NCI-H226 (cell line): ENCODE results near the gene OASL.
A peak's percentile ranks its signal among the peaks of the same experiment; 100 is the strongest.

Experiments used
- DNase-seq: peaks from one replicate; pipeline ENCODE4 v3.0.0-alpha.2; 2015

The OASL gene

GRCh38 chr12:120984351-120984898, 54.6 kb downstream of the OASL start:
- no peak for DNase-seq

- DNase-seq, result no peak
Measured at GRCh38 chr12:120983759-120984158, 55.3 kb downstream of the OASL start.

- DNase-seq, result no peak
Measured at GRCh38 chr12:120982659-120983058, 56.4 kb downstream of the OASL start.

GRCh38 chr12:120981407-120981941, 57.6 kb downstream of the OASL start:
- no peak for DNase-seq

- DNase-seq, result no peak
Measured at GRCh38 chr12:120980800-120981368, 58.2 kb downstream of the OASL start.

- DNase-seq, result no peak
Measured at GRCh38 chr12:120979862-120980696, 59.0 kb downstream of the OASL start.

- no peak for DNase-seq
Measured at GRCh38 chr12:120979220-120979861, 59.7 kb downstream of the OASL start.

- no peak for DNase-seq
Measured at GRCh38 chr12:120978296-120979219, 60.5 kb downstream of the OASL start, which contains the start of gene HNF1A. HNF1A (plus strand) TSS chr12:120978543; CDS start chr12:120978769, 226 bp downstream.

- no peak for DNase-seq
Measured at GRCh38 chr12:120977531-120978295, 61.3 kb downstream of the OASL start.

GRCh38 chr12:120972870-120973543, 66.0 kb downstream of the OASL start:
- no peak for DNase-seq

- DNase-seq, result peak; percentile 45
Measured at GRCh38 chr12:120971299-120972180, 67.5 kb downstream of the OASL start.

- no peak for DNase-seq
Measured at GRCh38 chr12:120970310-120970709, 68.7 kb downstream of the OASL start.
